Measurements from ENCODE around the gene LRP1.

The LRP1 gene

DNA sequence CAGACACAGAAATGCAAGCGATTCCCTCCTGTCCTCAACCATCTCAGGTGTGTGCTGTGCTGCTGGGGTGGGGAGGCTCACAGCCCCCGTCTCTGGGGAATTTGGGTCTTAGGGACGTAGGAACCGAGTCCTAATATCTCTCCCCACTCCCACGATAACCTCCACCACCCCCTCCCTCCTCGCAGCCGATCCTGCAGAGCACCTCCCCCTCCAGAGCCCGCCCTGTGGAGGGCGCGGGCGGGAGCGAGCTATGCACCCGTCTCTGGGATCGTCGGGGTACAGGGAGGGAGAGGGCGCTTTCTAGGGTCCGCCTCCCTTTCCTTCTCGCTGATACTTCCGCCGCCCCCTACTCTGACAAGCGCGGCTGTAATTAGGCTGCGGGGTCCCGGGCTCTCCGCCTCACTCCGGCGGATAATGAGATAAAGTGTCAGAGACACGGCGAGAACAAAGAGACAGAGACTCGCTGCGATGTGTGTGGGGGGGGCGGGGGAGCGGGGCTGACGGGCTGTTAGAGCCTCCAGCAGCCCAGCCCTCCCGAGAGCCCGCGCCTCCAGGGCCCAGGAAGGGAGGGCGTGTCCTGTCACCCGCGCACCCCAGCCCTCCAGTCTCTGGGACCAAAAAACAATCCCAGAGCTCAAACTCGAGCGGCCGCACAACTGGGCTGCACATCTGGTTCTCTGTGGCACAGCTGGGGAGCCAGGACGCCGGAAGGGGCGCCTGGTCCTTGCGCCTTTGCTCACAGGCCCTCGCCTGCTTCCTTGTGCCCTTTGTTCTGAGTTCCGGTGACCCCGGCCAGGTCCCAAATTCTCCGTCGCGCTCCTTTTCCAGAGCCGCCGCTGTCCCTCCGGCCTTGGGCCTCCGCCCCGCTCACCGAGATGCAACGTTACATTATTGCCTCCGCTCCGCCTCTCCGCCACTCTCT, 109.9 kb downstream of the LRP1 start:
- DNase-seq (ENCODE audit: low spot score), result no peak

DNA sequence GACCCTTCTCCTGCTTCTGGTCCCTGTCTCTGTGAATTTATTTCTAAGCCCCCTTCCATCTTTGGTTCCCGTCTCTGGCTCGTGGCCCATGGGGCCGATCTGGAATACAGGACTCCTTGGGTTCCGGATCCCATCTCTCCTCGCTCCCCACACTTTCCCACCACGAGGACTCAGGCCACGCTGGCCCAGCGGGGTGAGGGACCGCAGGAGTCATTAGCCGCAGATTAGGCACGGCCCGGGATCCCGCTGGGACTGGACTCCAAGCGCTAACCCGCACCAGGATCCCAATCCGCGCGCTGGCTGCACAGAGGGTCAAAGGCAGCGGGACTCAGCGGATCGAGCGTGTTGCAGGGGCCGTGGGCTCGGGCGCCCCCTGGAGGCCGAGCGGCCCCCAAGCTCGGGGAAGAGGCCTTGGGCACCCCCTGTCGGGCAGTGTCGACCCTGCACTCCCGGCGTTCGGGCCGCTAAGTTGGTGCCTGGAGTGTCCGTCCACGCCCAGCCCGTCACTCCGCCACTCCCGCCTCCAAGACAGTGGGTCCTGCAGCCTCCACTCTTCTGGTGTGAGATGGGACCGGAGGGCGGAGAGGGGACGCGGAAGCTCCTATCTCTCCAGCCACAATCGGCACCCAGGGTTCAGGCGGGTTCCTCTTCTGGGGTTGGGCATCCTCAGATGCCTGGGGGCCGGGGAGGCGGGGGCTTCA, 110.7 kb downstream of the LRP1 start:
- DNase-seq (ENCODE audit: low spot score), result peak; percentile 78

DNA sequence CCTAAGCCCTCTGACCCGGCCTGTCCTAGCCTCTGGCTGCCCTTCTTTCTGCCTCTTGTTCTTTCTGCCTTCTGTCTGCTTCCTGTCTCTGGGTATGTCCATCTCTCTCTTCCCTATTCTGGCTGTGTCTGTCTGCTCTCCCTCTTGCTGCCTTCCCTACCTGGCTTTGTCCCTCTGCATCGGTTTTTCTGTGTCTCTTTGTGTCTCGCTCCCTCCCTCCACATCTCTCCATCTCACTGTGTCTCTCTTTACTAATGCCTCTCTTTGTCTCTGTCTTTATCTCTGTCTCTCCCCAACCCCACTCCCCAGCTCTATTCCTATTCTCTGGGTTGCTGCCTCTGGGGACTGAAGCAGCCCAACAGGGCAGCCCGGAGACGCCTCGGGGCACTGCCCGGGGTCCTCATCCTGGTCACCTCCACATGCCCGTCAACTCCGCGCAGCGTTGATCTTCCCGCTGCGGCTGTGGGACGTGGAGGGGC, 111.3 kb downstream of the LRP1 start:
- no peak for DNase-seq (ENCODE audit: low spot score)

- no peak for DNase-seq (ENCODE audit: low spot score)
Measured at GRCh38 chr12:57240066-57240921, 112.0 kb downstream of the LRP1 start.

DNA sequence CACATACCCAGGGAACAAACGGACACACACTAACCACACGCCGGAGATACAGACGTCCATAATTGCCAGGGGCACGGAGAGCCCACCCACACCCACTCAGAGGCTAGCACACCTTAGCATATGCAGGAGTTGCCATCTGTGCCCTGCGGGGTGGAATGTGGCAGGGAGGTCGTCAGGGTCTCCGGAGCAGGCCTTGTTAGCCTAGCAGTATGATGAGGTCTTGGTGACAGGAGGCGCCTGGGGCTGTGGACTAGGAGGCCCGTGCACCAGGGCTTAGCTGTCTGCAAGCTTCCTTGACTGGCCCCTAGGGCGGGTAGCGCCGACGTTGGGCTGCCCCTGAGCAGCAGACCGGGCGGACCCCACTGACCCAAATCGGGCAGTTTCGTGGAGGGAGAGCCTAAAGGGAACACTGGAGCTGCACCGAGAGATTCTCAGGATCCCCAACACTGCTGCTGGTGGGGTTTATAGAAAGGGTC, 112.7 kb downstream of the LRP1 start:
- no peak for DNase-seq (ENCODE audit: low spot score)

DNA sequence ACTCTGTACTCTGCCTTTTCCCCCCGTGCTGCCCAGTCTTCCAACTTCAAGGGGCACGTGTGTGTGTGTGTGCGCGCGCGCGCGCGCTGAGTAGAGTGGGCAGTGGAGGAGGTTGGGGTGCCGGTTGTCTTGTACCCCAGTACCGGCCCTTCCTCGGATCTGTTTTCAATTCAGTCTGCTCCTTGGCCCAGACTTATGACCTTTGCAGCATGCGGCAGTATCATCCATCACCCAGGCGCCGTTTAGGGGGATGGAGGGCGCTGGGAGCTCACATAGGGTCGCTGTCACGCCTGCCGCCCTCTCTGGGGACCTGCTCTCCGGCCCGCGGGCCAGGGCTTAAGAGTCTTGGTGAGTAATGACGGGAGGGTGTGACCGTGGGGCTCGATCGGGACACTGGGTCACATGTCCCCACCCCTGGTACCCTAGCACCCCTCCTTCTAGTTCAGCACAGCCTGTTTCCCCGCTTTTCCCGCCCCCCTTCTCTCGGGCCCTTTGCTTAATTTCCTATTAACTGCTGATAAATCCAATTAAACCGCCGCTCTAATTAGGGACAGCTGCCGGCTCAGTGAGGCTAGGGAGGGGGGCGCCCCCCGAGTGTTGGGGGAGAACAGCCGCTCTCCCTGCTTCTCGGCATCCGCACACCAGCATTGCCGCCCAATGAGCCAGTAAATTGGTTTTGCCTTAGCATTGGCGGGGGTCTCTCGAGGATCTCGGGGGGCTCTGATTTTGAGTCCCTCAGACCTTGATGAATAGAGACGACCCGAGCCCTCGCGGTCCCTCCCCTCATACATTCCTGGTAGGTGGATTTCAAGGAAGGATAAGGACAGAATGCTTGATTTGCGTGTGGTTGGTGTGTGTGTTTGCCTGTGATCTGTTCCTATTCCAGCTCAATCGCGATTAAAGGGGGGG, 113.4 kb downstream of the LRP1 start:
- no peak for DNase-seq (ENCODE audit: low spot score)

GRCh38 chr12:57242329-57242690, 114.0 kb downstream of the LRP1 start:
- DNase-seq (ENCODE audit: low spot score), result no peak

DNA sequence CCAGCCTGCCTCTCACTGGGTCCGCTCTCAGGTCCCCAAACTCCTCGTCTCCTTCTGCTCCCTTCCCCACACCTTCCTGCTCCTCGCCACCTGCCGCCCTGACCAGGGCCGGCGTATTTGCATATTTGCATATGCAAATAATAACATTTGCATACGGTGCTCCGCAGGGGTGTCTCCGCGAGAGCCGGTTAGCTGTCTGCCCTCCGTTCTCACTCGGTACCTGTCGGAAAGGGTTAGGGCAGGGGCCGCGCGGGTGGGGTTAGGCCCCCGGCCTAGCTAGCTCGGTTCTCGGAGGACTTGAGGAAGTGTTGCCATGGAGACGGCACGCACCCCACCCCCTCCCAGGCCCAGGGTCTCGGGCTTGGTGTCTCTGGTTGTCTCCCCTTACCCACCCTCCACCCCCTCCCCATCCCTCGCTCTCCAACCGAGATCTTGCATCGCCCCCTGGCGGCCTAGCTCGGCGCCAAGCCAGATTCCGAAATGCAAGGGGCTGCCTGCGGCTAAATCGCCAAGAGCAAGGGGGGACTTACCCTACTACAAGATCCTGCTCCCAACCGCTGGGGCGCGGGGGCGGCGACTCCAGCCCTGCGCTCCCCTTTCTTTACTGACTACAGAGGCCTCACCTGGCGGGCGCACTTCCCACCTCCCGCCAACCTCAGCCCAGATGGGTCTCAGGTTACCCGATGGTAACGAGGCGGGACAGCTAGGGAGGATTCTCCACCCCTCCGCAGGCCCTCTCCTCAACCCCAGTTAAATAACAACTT, 114.6 kb downstream of the LRP1 start:
- DNase-seq (ENCODE audit: low spot score), result no peak

DNA sequence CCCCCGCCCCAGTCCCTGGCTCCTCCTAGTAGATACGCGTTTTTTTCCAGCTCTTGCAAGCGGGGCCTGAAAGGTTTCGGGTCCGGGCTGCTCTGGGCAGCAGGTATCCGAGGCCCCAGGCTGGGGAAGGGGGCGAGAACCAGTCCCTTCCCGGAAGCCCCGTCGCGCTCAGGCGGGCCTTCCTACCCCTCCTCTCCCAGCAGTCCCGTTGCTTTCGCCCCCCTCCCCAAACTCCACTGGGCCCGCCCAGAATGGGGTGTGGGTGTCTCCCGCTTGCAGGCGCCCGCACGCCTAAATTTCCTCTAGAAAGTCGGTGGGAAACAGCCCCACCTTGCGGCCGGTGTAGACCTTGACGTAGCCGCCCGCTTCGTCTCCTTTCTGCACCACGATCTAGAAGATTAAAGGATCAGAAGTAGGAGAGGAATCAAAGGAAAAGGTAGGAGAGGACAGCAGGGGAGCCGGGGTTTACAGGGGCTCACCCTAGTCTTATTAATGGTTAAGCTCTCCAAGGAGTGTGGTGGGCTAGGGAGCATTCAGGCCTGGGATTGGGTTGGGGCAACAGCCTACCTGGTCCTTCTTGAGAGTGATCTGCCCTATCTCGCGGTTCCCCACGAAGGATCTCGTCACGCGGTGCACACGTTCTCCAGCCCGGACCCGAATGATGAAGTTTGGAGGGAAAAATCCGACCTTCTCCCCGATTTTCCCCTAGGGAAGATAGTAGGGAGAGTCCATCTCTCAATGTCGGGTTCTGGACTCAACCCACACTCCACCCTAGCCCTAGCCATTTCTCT, 115.4 kb downstream of the LRP1 start:
- DNase-seq (ENCODE audit: low spot score), result no peak

GRCh38 chr12:57244312-57244696, 116.0 kb downstream of the LRP1 start:
- DNase-seq (ENCODE audit: low spot score), result no peak

DNA sequence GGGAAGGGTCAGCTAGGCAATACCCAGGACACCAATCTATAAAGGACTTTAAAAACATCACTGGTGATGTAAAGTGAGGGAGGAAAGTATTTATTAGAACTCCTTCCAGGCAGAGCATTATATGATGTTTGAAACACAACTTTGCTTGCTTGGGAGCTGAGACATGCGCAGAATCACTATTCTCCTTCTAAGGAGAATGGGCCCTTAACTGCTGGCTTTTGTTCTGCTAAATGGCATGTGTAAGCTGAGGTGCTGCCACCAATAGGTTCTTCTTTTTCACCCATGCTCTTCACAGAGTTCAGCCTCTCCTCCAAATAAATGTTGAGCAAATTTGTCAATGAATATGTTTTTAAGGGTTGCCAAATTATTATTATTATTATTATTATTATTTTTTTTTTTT, 118.8 kb downstream of the LRP1 start:
- no peak for DNase-seq (ENCODE audit: low spot score)

DNA sequence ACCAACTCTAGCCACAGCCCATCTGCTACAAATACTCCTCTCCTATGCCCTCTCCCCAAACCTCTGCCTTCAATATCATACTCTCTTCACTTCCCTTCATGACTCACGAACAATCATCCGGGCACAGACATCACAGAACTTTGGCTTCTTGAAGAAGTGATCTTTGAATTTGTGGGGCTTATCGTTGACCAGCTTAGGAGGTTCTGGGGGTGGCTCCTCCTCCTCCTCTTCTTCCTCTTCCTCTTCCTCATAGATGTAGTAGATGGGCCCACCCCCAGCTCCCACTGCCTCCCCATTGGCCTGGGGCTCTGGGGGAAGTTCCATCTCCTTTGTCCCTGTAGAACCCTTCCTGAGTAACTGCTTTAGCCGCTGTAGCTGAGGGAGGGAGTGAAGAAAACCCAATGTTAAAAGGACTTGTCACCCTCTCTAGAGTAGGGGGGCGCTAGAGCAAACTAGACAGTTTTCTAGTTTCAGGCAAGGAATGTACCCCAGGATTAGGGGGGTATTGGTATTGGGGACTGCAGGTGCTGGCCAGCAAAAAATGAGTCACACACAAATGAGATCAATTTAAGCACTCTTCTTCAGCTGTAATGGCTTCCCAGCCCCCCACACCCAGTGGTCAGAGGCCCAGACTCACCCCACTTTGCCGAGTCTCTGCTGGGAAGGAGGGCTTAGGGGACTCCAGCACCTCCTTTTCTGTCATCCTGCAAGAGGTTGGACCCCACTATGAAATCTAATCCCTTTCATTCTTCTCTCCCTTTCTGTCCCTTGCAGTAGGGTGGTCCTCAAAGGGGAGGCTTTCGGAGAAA, 120.9 kb downstream of the LRP1 start:
- no peak for DNase-seq (ENCODE audit: low spot score)

DNA sequence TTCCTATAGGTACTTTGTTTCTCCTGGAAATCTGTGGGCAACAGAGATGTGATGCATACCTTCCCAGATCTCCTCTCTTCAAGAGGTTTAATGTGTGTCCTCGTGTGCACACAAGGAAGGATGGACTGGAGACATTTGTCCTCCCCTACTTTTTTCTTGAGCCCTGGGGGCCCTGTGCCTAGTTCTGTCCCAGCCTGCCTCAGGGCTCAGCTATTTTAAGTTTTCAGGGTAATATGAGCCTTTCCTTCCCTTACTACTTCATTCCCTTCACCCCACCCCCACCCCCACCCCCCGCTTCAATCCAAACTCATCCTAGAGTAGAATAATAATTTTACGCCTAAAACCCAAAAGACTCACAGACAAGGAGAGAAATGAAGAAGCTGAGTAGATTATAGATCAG, 122.3 kb downstream of the LRP1 start:
- DNase-seq (ENCODE audit: low spot score), result no peak

GRCh38 chr12:57250956-57251355, 122.7 kb downstream of the LRP1 start, which contains the start of gene STAC3:
Gene STAC3 (minus strand): TSS chr12:57251187. CDS start chr12:57249636, 1,551 bp downstream.
- no peak for DNase-seq (ENCODE audit: low spot score)

GRCh38 chr12:57254506-57255280, 126.4 kb downstream of the LRP1 start:
- DNase-seq (ENCODE audit: low spot score), result no peak

GRCh38 chr12:57255916-57256315, 127.6 kb downstream of the LRP1 start:
- no peak for DNase-seq (ENCODE audit: low spot score)

All from globus pallidus (tissue), 1 donor.